ENCODE measurements around the gene IKZF2. TPM values are rescaled to one million over a fixed set of nuclear protein-coding genes. Genes with fewer than 3 reads are reported as not detected.

The IKZF2 gene
- total and polyA plus RNA-seq, 8 donors, result 0.56 to 19.8 (median 4.5) TPM

GRCh38 chr2:213104903-213105202, 46.6 kb downstream of the IKZF2 start:
- intact Hi-C loops (cut with DNase I; ENCODE audit: low total_unique reads), result no loop called here
- TF ChIP-seq POLR2A (IDR thresholded peaks at IDR 0.05), result no peak

GRCh38 chr2:213104092-213104902, 47.1 kb downstream of the IKZF2 start:
- TF ChIP-seq CTCF (IDR thresholded peaks at IDR 0.05) (no peak), EP300 (IDR thresholded peaks at IDR 0.05) (no peak), POLR2A (IDR thresholded peaks at IDR 0.05) (no peak), POLR2AphosphoS5 (IDR thresholded peaks at IDR 0.05) (no peak)
- Histone ChIP-seq H3K36me3 (no peaks in the 10 kb centered on the region), H3K4me1 (peaks cover 0 to 14% (median 6%) of the 10 kb centered on the region in 4 donors), H3K27me3 (no peaks in the 10 kb centered on the region), H3K4me3 (no peak overlapping the region), H3K9me3 (no peaks in the 10 kb centered on the region), H3K27ac (no peak overlapping the region)
- intact Hi-C loops (cut with DNase I; ENCODE audit: low total_unique reads), result no loop called here
- WGBS, 5 donors, result 19 to 36% (median 25%) methylated on average over 7 of the region's 7 CpGs
- DNase-seq, result peak in 1 of 2 donors; percentile 45

More at GRCh38 chr2:213104903-213105202, 46.6 kb downstream of the IKZF2 start:
- Histone ChIP-seq H3K27me3 (no peaks in the 10 kb centered on the region), H3K36me3 (no peaks in the 10 kb centered on the region), H3K9me3 (no peaks in the 10 kb centered on the region), H3K4me1 (peaks cover 0 to 14% (median 6%) of the 10 kb centered on the region in 4 donors), H3K27ac (no peak overlapping the region), H3K4me3 (no peak overlapping the region)
- no peak for DNase-seq

GRCh38 chr2:213101692-213102460, 49.5 kb downstream of the IKZF2 start:
- H3K9me3 ChIP-seq, result no peaks in the 10 kb centered on the region
- no peak overlapping the region for H3K27ac ChIP-seq
- TF ChIP-seq CTCF (IDR thresholded peaks at IDR 0.05) (no peak), POLR2AphosphoS5 (IDR thresholded peaks at IDR 0.05) (no peak), POLR2A (IDR thresholded peaks at IDR 0.05) (no peak), EP300 (IDR thresholded peaks at IDR 0.05) (no peak)
- WGBS, 5 donors, result 52 to 71% (median 61%) methylated on average over 5 of the region's 5 CpGs
- no peaks in the 10 kb centered on the region for H3K27me3 ChIP-seq
- peaks cover 0 to 14% (median 6%) of the 10 kb centered on the region in 4 donors for H3K4me1 ChIP-seq
- no peaks in the 10 kb centered on the region for H3K36me3 ChIP-seq
- no peak overlapping the region for H3K4me3 ChIP-seq
- peak in 1 of 2 donors; percentile 11 for DNase-seq
- intact Hi-C loops (cut with DNase I; ENCODE audit: low total_unique reads), result no loop called here

GRCh38 chr2:213101109-213101508, 50.3 kb downstream of the IKZF2 start:
- intact Hi-C loops (cut with DNase I; ENCODE audit: low total_unique reads), result no loop called here
- no peaks in the 10 kb centered on the region for H3K9me3 ChIP-seq
- 83 to 88% (median 84%) methylated on average over 1 of the region's 1 CpG for WGBS, 5 donors

More at GRCh38 chr2:213101109-213101508, 50.3 kb downstream of the IKZF2 start:
- no peaks in the 10 kb centered on the region for H3K36me3 ChIP-seq
- no peak overlapping the region for H3K4me3 ChIP-seq
- H3K27ac ChIP-seq, result no peak overlapping the region
- peaks cover 0 to 14% (median 6%) of the 10 kb centered on the region in 4 donors for H3K4me1 ChIP-seq
- DNase-seq, result no peak
- TF ChIP-seq POLR2AphosphoS5 (IDR thresholded peaks at IDR 0.05) (no peak), POLR2A (IDR thresholded peaks at IDR 0.05) (no peak), EP300 (IDR thresholded peaks at IDR 0.05) (no peak), CTCF (IDR thresholded peaks at IDR 0.05) (no peak)
- H3K27me3 ChIP-seq, result no peaks in the 10 kb centered on the region
